A673 (cell line): ENCODE results near the gene MBIP. TPM values are rescaled to one million over a fixed set of nuclear protein-coding genes. Genes with fewer than 3 reads are reported as not detected.
"Not testable (repeated sequence)": the region's sequence is repeated elsewhere in the genome, so short reads cannot be mapped to it uniquely, and the experiment has no call there.

Experiments used
- BruUV-seq: library from RNA; stranded (reverse); fragments of 400-500 nt; replicated peaks from 2 replicates; lab custom pipeline; 2021; lab: Mats Ljungman, UMichigan
- CTCF ChIA-PET: fragments of 300-600 bp; sonication (Branson Sonifier 250); formaldehyde crosslinking; loops from one replicate; lab custom pipeline; 2022; ENCODE audit warnings: antibody characterized with exemption; lab: Charles Lee
- POLR2A ChIA-PET: fragments of 300-600 bp; sonication (Branson Sonifier 250); formaldehyde crosslinking; loops from one replicate; lab custom pipeline; 2022; ENCODE audit warnings: antibody characterized with exemption; ENCODE audit not compliant: low non-redundant PET; lab: Charles Lee
- DNase-seq: peaks from one replicate; pipeline ENCODE4 v3.0.0-alpha.2; 2015; ENCODE audit warnings: low spot score
- H3K27ac ChIP-seq: fragments of 200-600 bp; sonication (generic); 2 replicates; pipeline ENCODE4 v1.5.1; 2016; ENCODE audit warnings: mixed run types, low read depth, mild to moderate bottlenecking, mixed read lengths, antibody characterized with exemption, low read length; ENCODE audit not compliant: poor library complexity, severe bottlenecking
- H3K27me3 ChIP-seq: fragments of 200-600 bp; sonication (generic); replicated peaks from 2 replicates; pipeline ENCODE4 v1.6.1; 2017; ENCODE audit warnings: mixed run types, low read depth, mild to moderate bottlenecking, mixed read lengths, antibody characterized with exemption, low read length; ENCODE audit not compliant: insufficient read depth, poor library complexity
- H3K36me3 ChIP-seq: fragments of 200-600 bp; sonication (generic); 2 replicates; pipeline ENCODE4 v1.6.1; 2016; ENCODE audit warnings: mixed run types, mild to moderate bottlenecking, mixed read lengths, antibody characterized with exemption, low read length; ENCODE audit not compliant: insufficient read depth, poor library complexity, severe bottlenecking
- H3K4me1 ChIP-seq: fragments of 200-600 bp; sonication (generic); 2 replicates; pipeline ENCODE4 v1.6.1; 2017; ENCODE audit warnings: mixed run types, mild to moderate bottlenecking, mixed read lengths, antibody characterized with exemption, low read length; ENCODE audit not compliant: insufficient read depth, poor library complexity, severe bottlenecking
- H3K4me3 ChIP-seq: fragments of 200-600 bp; sonication (generic); 2 replicates; pipeline ENCODE4 v1.5.1; 2016; ENCODE audit warnings: low read depth, mixed run types, mild to moderate bottlenecking, mixed read lengths, low read length; ENCODE audit not compliant: poor library complexity, severe bottlenecking
- H3K9me3 ChIP-seq: fragments of 200-600 bp; sonication (generic); 2 replicates; pipeline ENCODE4 v1.6.1; 2016; ENCODE audit warnings: mixed run types, low read depth, mild to moderate bottlenecking, mixed read lengths, antibody characterized with exemption, low read length; ENCODE audit not compliant: poor library complexity, severe bottlenecking
- EZH2 ChIP-seq: fragments of 200-600 bp; sonication (generic); IDR thresholded peaks from 2 replicates; pipeline ENCODE4 v1.6.1; 2017; ENCODE audit warnings: borderline replicate concordance, low read depth, mild to moderate bottlenecking, mixed read lengths, antibody characterized with exemption, low read length; ENCODE audit not compliant: poor library complexity, severe bottlenecking
- intact Hi-C: fragments of 100-400 bp; cut with micrococcal nuclease; formaldehyde crosslinking; loops from one replicate; pipeline ENCODE4 v1.10.0; 2022; ENCODE audit not compliant: unreplicated experiment
- total RNA-seq: library from RNA; stranded (reverse); gene quantifications from 2 replicates; pipeline ENCODE4 v1.2.3, GENCODE V29; 2021
- TF ChIP-seq, protein P1 (sequence below): fragments of 300-800, 200-600 bp; sonication (generic); conservative IDR thresholded peaks from 2 replicates; pipeline ENCODE4 v1.5.1; 2017; ENCODE audit warnings: low read depth, mild to moderate bottlenecking, antibody characterized with exemption, low read length, moderate library complexity, mixed read lengths

Gene MBIP
- total RNA-seq, 1 experiment from 2014 or later, result 23.2 TPM

DNA sequence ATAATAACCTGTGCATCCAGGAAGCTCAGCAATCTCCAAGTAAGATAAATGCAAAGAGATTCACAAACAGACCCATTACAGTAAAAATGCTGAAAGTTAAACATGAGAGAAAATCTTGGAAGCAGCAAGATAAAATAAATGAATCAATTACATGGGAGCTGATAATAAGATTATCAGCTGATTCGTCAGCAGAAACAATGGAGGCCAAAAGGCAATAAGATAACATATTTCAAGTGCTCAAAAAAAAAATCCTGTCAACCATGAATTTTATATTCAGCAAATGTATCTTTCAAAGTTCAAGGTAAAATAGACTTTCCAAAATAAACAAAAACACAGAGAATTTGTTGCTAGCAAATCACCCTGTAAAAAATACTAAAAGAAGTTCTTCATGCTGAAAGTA lies 36.4 kb upstream of the MBIP start:
- CTCF ChIA-PET, result no interaction called here
- intact Hi-C loops, result no loop called here
- BruUV-seq, result no TSS peak

DNA sequence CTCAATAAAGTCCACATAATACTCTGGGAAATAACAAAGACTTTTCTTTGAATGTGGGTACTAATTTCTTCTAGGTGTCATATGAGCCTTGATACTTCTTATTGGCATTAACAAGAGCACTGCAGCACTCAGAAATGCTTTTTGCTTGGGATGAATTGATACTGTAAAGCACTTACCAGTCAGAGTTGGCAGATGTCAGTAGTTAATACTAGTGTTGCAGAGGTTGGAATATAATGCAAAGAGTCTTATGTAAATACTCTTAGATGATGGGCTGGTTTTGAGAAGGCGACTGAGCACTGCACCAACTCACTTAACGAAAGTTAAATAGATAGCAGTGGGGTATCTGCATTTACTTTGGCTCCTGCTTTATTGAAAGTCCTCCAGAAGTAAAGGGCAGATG lies 25.6 kb upstream of the MBIP start:
- CTCF ChIA-PET, result no interaction called here
- no peak for DNase-seq

More for the DNA sequence above, 36.4 kb upstream of the MBIP start:
- Histone ChIP-seq H3K27me3 (no peaks in the 10 kb centered on the region), H3K4me3 (no peak overlapping the region), H3K9me3 (peaks cover 10% of the 10 kb centered on the region), H3K27ac (no peak overlapping the region), H3K4me1 (no peaks in the 10 kb centered on the region), H3K36me3 (no peaks in the 10 kb centered on the region)
- no peak for DNase-seq
- TF ChIP-seq EZH2, result no peak
- TF ChIP-seq, protein P1, sequence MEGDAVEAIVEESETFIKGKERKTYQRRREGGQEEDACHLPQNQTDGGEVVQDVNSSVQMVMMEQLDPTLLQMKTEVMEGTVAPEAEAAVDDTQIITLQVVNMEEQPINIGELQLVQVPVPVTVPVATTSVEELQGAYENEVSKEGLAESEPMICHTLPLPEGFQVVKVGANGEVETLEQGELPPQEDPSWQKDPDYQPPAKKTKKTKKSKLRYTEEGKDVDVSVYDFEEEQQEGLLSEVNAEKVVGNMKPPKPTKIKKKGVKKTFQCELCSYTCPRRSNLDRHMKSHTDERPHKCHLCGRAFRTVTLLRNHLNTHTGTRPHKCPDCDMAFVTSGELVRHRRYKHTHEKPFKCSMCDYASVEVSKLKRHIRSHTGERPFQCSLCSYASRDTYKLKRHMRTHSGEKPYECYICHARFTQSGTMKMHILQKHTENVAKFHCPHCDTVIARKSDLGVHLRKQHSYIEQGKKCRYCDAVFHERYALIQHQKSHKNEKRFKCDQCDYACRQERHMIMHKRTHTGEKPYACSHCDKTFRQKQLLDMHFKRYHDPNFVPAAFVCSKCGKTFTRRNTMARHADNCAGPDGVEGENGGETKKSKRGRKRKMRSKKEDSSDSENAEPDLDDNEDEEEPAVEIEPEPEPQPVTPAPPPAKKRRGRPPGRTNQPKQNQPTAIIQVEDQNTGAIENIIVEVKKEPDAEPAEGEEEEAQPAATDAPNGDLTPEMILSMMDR, result no peak
- POLR2A ChIA-PET, result no interaction called here

DNA sequence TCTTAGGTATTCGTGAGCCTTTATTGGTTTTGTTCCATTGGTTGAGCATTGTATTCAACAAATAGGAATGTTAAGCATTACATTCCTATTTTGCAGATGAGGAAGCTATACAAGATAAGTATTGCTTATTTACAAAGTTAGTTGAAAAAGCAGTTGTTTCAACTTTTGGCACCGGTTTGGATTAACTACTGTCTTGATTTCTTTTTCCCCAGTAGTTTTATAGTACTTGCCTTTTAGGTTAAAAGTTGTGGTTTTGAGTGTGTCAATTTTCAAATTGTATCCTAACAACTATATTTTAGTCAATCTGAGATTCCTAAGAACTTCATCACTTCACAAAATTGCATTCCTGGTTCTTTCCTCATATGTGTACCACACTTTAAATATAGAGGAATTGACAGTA lies 23.8 kb upstream of the MBIP start:
- Histone ChIP-seq H3K27me3 (peaks cover 66% of the 10 kb centered on the region), H3K9me3 (no peaks in the 10 kb centered on the region), H3K27ac (no peak overlapping the region), H3K36me3 (no peaks in the 10 kb centered on the region), H3K4me1 (no peaks in the 10 kb centered on the region), H3K4me3 (no peak overlapping the region)
- TF ChIP-seq, protein P1, result no peak
- DNase-seq, result no peak
- CTCF ChIA-PET, result no interaction called here
- no TSS peak for BruUV-seq
- intact Hi-C loops, result no loop called here
- POLR2A ChIA-PET, result no interaction called here

More for the DNA sequence above, 25.6 kb upstream of the MBIP start:
- no peaks in the 10 kb centered on the region for H3K9me3 ChIP-seq
- no peak overlapping the region for H3K4me3 ChIP-seq
- H3K27me3 ChIP-seq, result peaks cover 68% of the 10 kb centered on the region
- TF ChIP-seq EZH2, result no peak
- TF ChIP-seq, protein P1, result no peak
- intact Hi-C loops, result no loop called here
- H3K27ac ChIP-seq, result no peak overlapping the region
- BruUV-seq, result no TSS peak
- H3K36me3 ChIP-seq, result no peaks in the 10 kb centered on the region
- no peaks in the 10 kb centered on the region for H3K4me1 ChIP-seq
- POLR2A ChIA-PET, result no interaction called here

DNA sequence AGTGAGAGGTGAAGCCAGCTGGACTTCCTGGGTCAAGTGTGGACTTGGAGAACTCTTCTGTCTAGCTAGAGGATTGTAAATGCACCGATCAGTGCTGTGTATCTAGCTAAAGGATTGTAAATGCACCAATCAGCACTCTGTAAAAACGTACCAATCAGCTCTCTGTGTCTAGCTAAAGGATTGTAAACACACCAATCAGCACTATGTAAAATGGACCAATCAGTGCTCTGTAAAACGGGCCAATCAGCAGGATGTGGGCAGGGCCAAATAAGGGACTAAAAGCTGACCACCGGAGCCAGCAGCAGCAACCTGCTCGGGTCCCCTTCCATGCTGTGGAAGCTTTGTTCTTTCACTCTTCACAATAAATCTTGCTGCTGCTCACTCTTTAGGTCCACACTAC lies 21.4 kb upstream of the MBIP start:
- POLR2A ChIA-PET, CTCF ChIA-PET, intact Hi-C loops, H3K4me3 ChIP-seq, H3K27ac ChIP-seq, BruUV-seq, H3K36me3 ChIP-seq, H3K9me3 ChIP-seq, H3K4me1 ChIP-seq, DNase-seq: not testable (repeated sequence)
- H3K27me3 ChIP-seq, result peaks cover 68% of the 10 kb centered on the region
